Breast epithelium (tissue), 4 donors: ENCODE data around the gene TBC1D10B. TPM values are rescaled to one million over a fixed set of nuclear protein-coding genes. Genes with fewer than 3 reads are reported as not detected.
A peak's percentile ranks its signal among the peaks of the same experiment; 100 is the strongest.

Experiments
- DNase-seq, 2 donors: peaks; one replicate each; pipeline ENCODE4 v3.0.0-alpha.2; 2019; ENCODE audit warnings: low spot score in 2 of 2
- H3K27ac ChIP-seq, 2 donors: fragments of 200-600 bp; sonication (generic) in 1 of 2; one replicate each; pipeline ENCODE4 v1.5.1; 2016 to 2019; ENCODE audit warnings: mild to moderate bottlenecking in 1 of 2
- H3K27me3 ChIP-seq, 2 donors: fragments of 200-600 bp; sonication (generic) in 1 of 2; one replicate each; pipeline versions ENCODE4 v1.5.1 to v1.6.0; 2017 to 2019; ENCODE audit warnings: control low read depth in 1 of 2, mild to moderate bottlenecking in 1 of 2
- H3K36me3 ChIP-seq: fragments of 200-600 bp; one replicate; pipeline ENCODE4 v1.5.1; 2019
- H3K4me1 ChIP-seq, 2 donors: fragments of 200-600 bp; sonication (generic); one replicate each; pipeline ENCODE4 v1.5.1; 2016 to 2019; ENCODE audit warnings: control low read depth in 1 of 2
- H3K4me3 ChIP-seq, 3 donors: fragments of 200-600 bp; sonication (generic); 1 replicate in 2 of 3; 2 replicates in 1 of 3; pipeline ENCODE4 v1.5.1; 2016 to 2019; ENCODE audit warnings: mild to moderate bottlenecking in 3 of 3, moderate library complexity in 2 of 3
- H3K9me3 ChIP-seq, 2 donors: fragments of 200-600 bp; sonication (generic) in 1 of 2; one replicate each; pipeline ENCODE4 v1.5.1; 2016 to 2019; ENCODE audit warnings: control low read depth in 1 of 2
- POLR2A ChIP-seq: fragments of 450-650 bp; IDR thresholded peaks from one replicate; pipeline ENCODE4 v1.6.1; 2016; ENCODE audit warnings: antibody characterized with exemption, mild to moderate bottlenecking, moderate library complexity
- POLR2AphosphoS5 ChIP-seq, 3 donors: sonication (generic); formaldehyde crosslinking; IDR thresholded peaks; one replicate each; pipeline ENCODE4 v1.6.1; 2017; ENCODE audit warnings: antibody characterized with exemption in 3 of 3
- intact Hi-C: fragments of 100-400 bp; cut with DNase I; formaldehyde crosslinking; loops from one replicate; pipeline ENCODE4 v1.15.1; 2023; ENCODE audit warnings: low total_unique reads
- total RNA-seq, 3 donors: library from RNA; depleted of rRNA; stranded (reverse); fragments of >200 nt; gene quantifications; one replicate each; pipeline ENCODE4 v1.1.0, GENCODE V29; 2016
- TF ChIP-seq, protein P1 (sequence below), 3 donors: fragments of 450-650 bp; IDR thresholded peaks; one replicate each; pipeline ENCODE4 v1.5.1; 2016 to 2017; ENCODE audit warnings: antibody characterized with exemption in 3 of 3, mild to moderate bottlenecking in 3 of 3, moderate library complexity in 3 of 3

Gene TBC1D10B
- total RNA-seq, 3 donors from 2014 or later, result 19.0 to 22.2 (median 21.0) TPM

GRCh38 chr16:30357085-30357714 lies 13.1 kb downstream of the TBC1D10B start:
- no peaks in the 10 kb centered on the region for H3K9me3 ChIP-seq
- H3K27ac ChIP-seq, result peak overlapping the region; percentile 98
- TF ChIP-seq POLR2AphosphoS5 (IDR thresholded peaks at IDR 0.05), result no peak
- TF ChIP-seq POLR2A, result no peak
- TF ChIP-seq, protein P1, sequence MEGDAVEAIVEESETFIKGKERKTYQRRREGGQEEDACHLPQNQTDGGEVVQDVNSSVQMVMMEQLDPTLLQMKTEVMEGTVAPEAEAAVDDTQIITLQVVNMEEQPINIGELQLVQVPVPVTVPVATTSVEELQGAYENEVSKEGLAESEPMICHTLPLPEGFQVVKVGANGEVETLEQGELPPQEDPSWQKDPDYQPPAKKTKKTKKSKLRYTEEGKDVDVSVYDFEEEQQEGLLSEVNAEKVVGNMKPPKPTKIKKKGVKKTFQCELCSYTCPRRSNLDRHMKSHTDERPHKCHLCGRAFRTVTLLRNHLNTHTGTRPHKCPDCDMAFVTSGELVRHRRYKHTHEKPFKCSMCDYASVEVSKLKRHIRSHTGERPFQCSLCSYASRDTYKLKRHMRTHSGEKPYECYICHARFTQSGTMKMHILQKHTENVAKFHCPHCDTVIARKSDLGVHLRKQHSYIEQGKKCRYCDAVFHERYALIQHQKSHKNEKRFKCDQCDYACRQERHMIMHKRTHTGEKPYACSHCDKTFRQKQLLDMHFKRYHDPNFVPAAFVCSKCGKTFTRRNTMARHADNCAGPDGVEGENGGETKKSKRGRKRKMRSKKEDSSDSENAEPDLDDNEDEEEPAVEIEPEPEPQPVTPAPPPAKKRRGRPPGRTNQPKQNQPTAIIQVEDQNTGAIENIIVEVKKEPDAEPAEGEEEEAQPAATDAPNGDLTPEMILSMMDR (IDR thresholded peaks at IDR 0.05), result no peak
- no peak overlapping the region for H3K4me3 ChIP-seq
- no peak for DNase-seq
- H3K27me3 ChIP-seq, result no peaks in the 10 kb centered on the region
- peaks cover 4% of the 10 kb centered on the region for H3K36me3 ChIP-seq
- intact Hi-C loops, result no loop called here
- peaks cover 5 to 22% of the 10 kb centered on the region in 2 donors for H3K4me1 ChIP-seq

- DNase-seq, result no peak
- intact Hi-C loops, result no loop called here
- peaks cover 5 to 24% of the 10 kb centered on the region in 2 donors for H3K4me1 ChIP-seq
- H3K27me3 ChIP-seq, result no peaks in the 10 kb centered on the region
- H3K4me3 ChIP-seq, result peak overlapping the region; percentile 76 to 83 (median 81)
- peaks cover 4% of the 10 kb centered on the region for H3K36me3 ChIP-seq
- H3K27ac ChIP-seq, result peak overlapping the region; percentile 98
- H3K9me3 ChIP-seq, result no peaks in the 10 kb centered on the region
- TF ChIP-seq POLR2A (no peak), POLR2AphosphoS5 (IDR thresholded peaks at IDR 0.05) (no peak)
- TF ChIP-seq, protein P1 (IDR thresholded peaks at IDR 0.05), result no peak
These were observed 13.8 kb downstream of the TBC1D10B start for GRCh38 chr16:30356401-30357084.

DNA sequence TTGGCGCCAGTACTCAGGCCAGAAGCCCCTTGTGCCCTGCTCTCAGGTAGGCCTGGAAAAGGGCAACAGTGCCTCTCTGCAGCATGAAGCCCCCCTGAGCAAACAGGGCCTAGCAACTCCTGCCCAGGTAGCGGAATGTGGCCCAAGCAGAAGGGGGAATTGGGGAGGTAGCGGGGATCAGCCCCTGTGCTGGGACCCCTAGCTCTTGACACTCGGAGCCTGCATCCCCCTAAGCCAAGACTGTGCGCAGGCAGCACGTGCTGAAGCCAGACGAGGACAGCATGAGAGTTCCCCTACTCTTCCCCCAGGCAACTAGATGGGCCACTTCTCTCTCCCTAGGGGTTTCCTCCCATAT lies 14.4 kb downstream of the TBC1D10B start:
- TF ChIP-seq POLR2AphosphoS5 (IDR thresholded peaks at IDR 0.05) (no peak), POLR2A (no peak)
- TF ChIP-seq, protein P1 (IDR thresholded peaks at IDR 0.05), result no peak
- Histone ChIP-seq H3K27me3 (no peaks in the 10 kb centered on the region), H3K4me3 (peak overlapping the region; percentile 76 to 83 (median 81)), H3K4me1 (peaks cover 5 to 24% of the 10 kb centered on the region in 2 donors), H3K36me3 (peaks cover 4% of the 10 kb centered on the region), H3K27ac (peak overlapping the region; percentile 98), H3K9me3 (no peaks in the 10 kb centered on the region)
- intact Hi-C loops, result no loop called here
- DNase-seq, result no peak

- intact Hi-C loops, result no loop called here
- Histone ChIP-seq H3K36me3 (peaks cover 4% of the 10 kb centered on the region), H3K27ac (peak within 1 kb of the TSS; percentile 98), H3K27me3 (no peaks in the 10 kb centered on the region), H3K9me3 (no peaks in the 10 kb centered on the region), H3K4me3 (peak within 1 kb of the TSS; percentile 76 to 83 (median 81)), H3K4me1 (peaks cover 5 to 24% of the 10 kb centered on the region in 2 donors)
- TF ChIP-seq POLR2A (no peak), POLR2AphosphoS5 (IDR thresholded peaks at IDR 0.05) (peak; percentile 93 to 97 (median 94))
- TF ChIP-seq, protein P1 (IDR thresholded peaks at IDR 0.05), result peak in 1 of 3 donors; percentile 15
- DNase-seq, result peak; percentile 96 to 98
These were observed 14.9 kb downstream of the TBC1D10B start, which contains the start of gene CD2BP2 for GRCh38 chr16:30355144-30355953. Gene CD2BP2 (minus strand): TSS chr16:30355308. CDS start chr16:30354681, 627 bp downstream.
